HG02759 (cell line): ENCODE results near the gene DUSP12.
"Not testable (repeated sequence)": the region's sequence is repeated elsewhere in the genome, so short reads cannot be mapped to it uniquely, and the experiment has no call there.

Source experiments
- ATAC-seq: cut with Tn5 transposase; IDR thresholded peaks from one replicate; pipeline ENCODE4 v1.9.1; 2021; ENCODE audit warnings: mild to moderate bottlenecking, moderate library complexity; ENCODE audit not compliant: unreplicated experiment

Gene DUSP12

GRCh38 chr1:161768986-161769672 is 19.5 kb downstream of the DUSP12 start:
- ATAC-seq, result no peak

GRCh38 chr1:161769673-161770045 is 20.1 kb downstream of the DUSP12 start:
- ATAC-seq, result not testable (repeated sequence)

- no peak for ATAC-seq
Measured at GRCh38 chr1:161770250-161770649, 20.7 kb downstream of the DUSP12 start.

- no peak for ATAC-seq
Measured at GRCh38 chr1:161771161-161771560, 21.6 kb downstream of the DUSP12 start.

- ATAC-seq, result no peak
Measured at GRCh38 chr1:161771973-161772372, 22.4 kb downstream of the DUSP12 start.

GRCh38 chr1:161772397-161772796 is 22.8 kb downstream of the DUSP12 start:
- no peak for ATAC-seq

- ATAC-seq, result no peak
Measured at GRCh38 chr1:161773791-161774190, 24.2 kb downstream of the DUSP12 start.

GRCh38 chr1:161777261-161777660 is 27.7 kb downstream of the DUSP12 start:
- no peak for ATAC-seq

- no peak for ATAC-seq
Measured at GRCh38 chr1:161778522-161778921, 28.9 kb downstream of the DUSP12 start.

GRCh38 chr1:161779393-161779792 is 29.8 kb downstream of the DUSP12 start:
- no peak for ATAC-seq

GRCh38 chr1:161781995-161782394 is 32.4 kb downstream of the DUSP12 start:
- no peak for ATAC-seq

- ATAC-seq, result no peak
Measured at GRCh38 chr1:161782886-161783285, 33.3 kb downstream of the DUSP12 start.

- no peak for ATAC-seq
Measured at GRCh38 chr1:161784968-161785367, 35.4 kb downstream of the DUSP12 start.

GRCh38 chr1:161787355-161787754 is 37.8 kb downstream of the DUSP12 start:
- no peak for ATAC-seq

GRCh38 chr1:161790587-161791317 is 41.2 kb downstream of the DUSP12 start:
- no peak for ATAC-seq

GRCh38 chr1:161791904-161792655 is 42.5 kb downstream of the DUSP12 start:
- ATAC-seq, result no peak

GRCh38 chr1:161792740-161793139 is 43.2 kb downstream of the DUSP12 start:
- no peak for ATAC-seq

- ATAC-seq, result no peak
Measured at GRCh38 chr1:161799792-161800191, 50.2 kb downstream of the DUSP12 start.

- ATAC-seq, result no peak
Measured at GRCh38 chr1:161801955-161802354, 52.4 kb downstream of the DUSP12 start.

GRCh38 chr1:161803181-161803580 is 53.6 kb downstream of the DUSP12 start:
- ATAC-seq, result no peak

- no peak for ATAC-seq
Measured at GRCh38 chr1:161805399-161806197, 56.0 kb downstream of the DUSP12 start.
